Left hindlimb (tissue), 1 donor: ENCODE data around the gene RAP1GAP.
"Not testable (repeated sequence)": the region's sequence is repeated elsewhere in the genome, so short reads cannot be mapped to it uniquely, and the experiment has no call there.

Experiments
- DNase-seq: peaks from one replicate; pipeline ENCODE4 v3.0.0-alpha.2; 2018

Gene RAP1GAP

GRCh38 chr1:21641967-21642739, 27.0 kb downstream of the RAP1GAP start:
- no peak for DNase-seq

GRCh38 chr1:21641537-21641936, 27.6 kb downstream of the RAP1GAP start:
- DNase-seq: no peak

GRCh38 chr1:21641076-21641475, 28.1 kb downstream of the RAP1GAP start:
- DNase-seq: no peak

GRCh38 chr1:21640653-21641052, 28.5 kb downstream of the RAP1GAP start:
- DNase-seq: no peak

GRCh38 chr1:21639594-21640041, 29.5 kb downstream of the RAP1GAP start:
- no peak for DNase-seq

- DNase-seq: no peak
Measured at GRCh38 chr1:21638531-21639341, 30.4 kb downstream of the RAP1GAP start.

- DNase-seq: no peak
Measured at GRCh38 chr1:21637514-21637913, 31.6 kb downstream of the RAP1GAP start.

GRCh38 chr1:21636029-21636428, 33.1 kb downstream of the RAP1GAP start:
- no peak for DNase-seq

- DNase-seq: no peak
Measured at GRCh38 chr1:21634806-21635535, 34.2 kb downstream of the RAP1GAP start.

- DNase-seq: no peak
Measured at GRCh38 chr1:21633992-21634805, 35.0 kb downstream of the RAP1GAP start.

GRCh38 chr1:21633141-21633755, 35.9 kb downstream of the RAP1GAP start:
- DNase-seq: no peak

GRCh38 chr1:21631944-21632887, 36.9 kb downstream of the RAP1GAP start:
- DNase-seq: peak; percentile 21

GRCh38 chr1:21631590-21631943, 37.6 kb downstream of the RAP1GAP start:
- DNase-seq: not testable (repeated sequence)

GRCh38 chr1:21630571-21631343, 38.4 kb downstream of the RAP1GAP start:
- peak; percentile 31 for DNase-seq

- no peak for DNase-seq
Measured at GRCh38 chr1:21629971-21630370, 39.2 kb downstream of the RAP1GAP start.

GRCh38 chr1:21628798-21629393, 40.3 kb downstream of the RAP1GAP start:
- DNase-seq: no peak

GRCh38 chr1:21626921-21627339, 42.2 kb downstream of the RAP1GAP start:
- DNase-seq: no peak

- DNase-seq: no peak
Measured at GRCh38 chr1:21625390-21626190, 43.6 kb downstream of the RAP1GAP start.
